Esophagus (tissue), 2 donors: Measurements from ENCODE around the gene RASD2. TPM values are rescaled to one million over a fixed set of nuclear protein-coding genes. Genes with fewer than 3 reads are reported as not detected.

Experiments used
- H3K27ac ChIP-seq, 2 donors: one replicate each; pipeline ENCODE4 v1.5.1; 2013; ENCODE audit warnings: low read depth in 2 of 2, mild to moderate bottlenecking in 2 of 2, inconsistent platforms in 1 of 2, low read length in 1 of 2, moderate library complexity in 1 of 2
- H3K27me3 ChIP-seq, 2 donors: one replicate each; pipeline ENCODE4 v1.6.1; 2013; ENCODE audit warnings: low read length in 2 of 2, control low read depth in 1 of 2, mild to moderate bottlenecking in 1 of 2; ENCODE audit not compliant: insufficient read depth in 2 of 2, control insufficient read depth in 1 of 2
- H3K36me3 ChIP-seq, 2 donors: one replicate each; pipeline ENCODE4 v1.6.1; 2013; ENCODE audit warnings: low read length in 1 of 2; ENCODE audit not compliant: control insufficient read depth in 2 of 2, insufficient read depth in 2 of 2
- H3K4me1 ChIP-seq, 2 donors: one replicate each; pipeline ENCODE4 v1.6.1; 2013; ENCODE audit warnings: low read length in 1 of 2; ENCODE audit not compliant: control insufficient read depth in 2 of 2, insufficient read depth in 2 of 2
- H3K4me3 ChIP-seq, 2 donors: one replicate each; pipeline ENCODE4 v1.5.1; 2013; ENCODE audit warnings: low read length in 2 of 2, mild to moderate bottlenecking in 2 of 2, low read depth in 1 of 2, moderate library complexity in 1 of 2
- H3K9me3 ChIP-seq, 2 donors: one replicate each; pipeline ENCODE4 v1.6.1; 2013; ENCODE audit warnings: mild to moderate bottlenecking in 2 of 2, low read depth in 1 of 2, low read length in 1 of 2, moderate library complexity in 1 of 2; ENCODE audit not compliant: control insufficient read depth in 2 of 2, insufficient read depth in 1 of 2
- WGBS, 2 donors: extraction: QIAGEN DNeasy Blood & Tissue Kit; methylation state at CpG; one replicate each; pipeline ENCODE4 v1.1.7; 2013; 5-methylcytosine and 5-hydroxymethylcytosine counted together
- polyA plus RNA-seq, 2 donors: library from polyadenylated mRNA; stranded (reverse); fragments of 200-250 nt; gene quantifications; one replicate each; pipeline ENCODE4 v1.2.3, GENCODE V29; 2013
- donor health status: healthy with polysubstance abuse.
- donor health status: Bipolar disorder and iron deficiency.

Gene RASD2
- polyA plus RNA-seq, 2 donors, result 0.49 to 0.64 TPM

- H3K36me3 ChIP-seq, result no peaks in the 10 kb centered on the region
- H3K27me3 ChIP-seq, result no peaks in the 10 kb centered on the region
- H3K4me3 ChIP-seq, result no peak overlapping the region
- no peaks in the 10 kb centered on the region for H3K4me1 ChIP-seq
- H3K27ac ChIP-seq, result no peak overlapping the region
- WGBS, 2 donors, result 66 to 70% methylated on average over 13 of the region's 13 CpGs
- peaks cover 0 to 3% of the 10 kb centered on the region in 2 donors for H3K9me3 ChIP-seq
Observed at GRCh38 chr22:35555483-35555890, 14.9 kb downstream of the RASD2 start.

GRCh38 chr22:35555946-35556547, 15.4 kb downstream of the RASD2 start:
- peaks cover 0 to 3% of the 10 kb centered on the region in 2 donors for H3K9me3 ChIP-seq
- no peaks in the 10 kb centered on the region for H3K36me3 ChIP-seq
- no peaks in the 10 kb centered on the region for H3K27me3 ChIP-seq
- no peaks in the 10 kb centered on the region for H3K4me1 ChIP-seq
- H3K4me3 ChIP-seq, result no peak overlapping the region
- WGBS, 2 donors, result 57 to 62% methylated on average over 10 of the region's 10 CpGs
- H3K27ac ChIP-seq, result no peak overlapping the region

- H3K36me3 ChIP-seq, result no peaks in the 10 kb centered on the region
- 88 to 89% methylated on average over 5 of the region's 5 CpGs for WGBS, 2 donors
- no peaks in the 10 kb centered on the region for H3K27me3 ChIP-seq
- H3K9me3 ChIP-seq, result peaks cover 0 to 3% of the 10 kb centered on the region in 2 donors
- H3K4me1 ChIP-seq, result no peaks in the 10 kb centered on the region
- H3K27ac ChIP-seq, result no peak overlapping the region
- no peak overlapping the region for H3K4me3 ChIP-seq
Observed at GRCh38 chr22:35556666-35557065, 16.0 kb downstream of the RASD2 start.

GRCh38 chr22:35558031-35558430, 17.4 kb downstream of the RASD2 start:
- WGBS, 2 donors, result 85 to 86% methylated on average over 5 of the region's 5 CpGs
- no peaks in the 10 kb centered on the region for H3K36me3 ChIP-seq

GRCh38 chr22:35558719-35559118, 18.1 kb downstream of the RASD2 start:
- H3K36me3 ChIP-seq, result no peaks in the 10 kb centered on the region
- no peak overlapping the region for H3K4me3 ChIP-seq
- 91% methylated on average over 3 of the region's 3 CpGs for WGBS, 2 donors
- no peaks in the 10 kb centered on the region for H3K4me1 ChIP-seq
- no peak overlapping the region for H3K27ac ChIP-seq
- H3K9me3 ChIP-seq, result peaks cover 0 to 3% of the 10 kb centered on the region in 2 donors
- no peaks in the 10 kb centered on the region for H3K27me3 ChIP-seq

More at GRCh38 chr22:35558031-35558430, 17.4 kb downstream of the RASD2 start:
- Histone ChIP-seq H3K4me3 (no peak overlapping the region), H3K27me3 (no peaks in the 10 kb centered on the region), H3K4me1 (no peaks in the 10 kb centered on the region), H3K27ac (no peak overlapping the region), H3K9me3 (peaks cover 0 to 3% of the 10 kb centered on the region in 2 donors)

GRCh38 chr22:35559354-35560005, 18.8 kb downstream of the RASD2 start:
- 74 to 78% methylated on average over 2 of the region's 2 CpGs for WGBS, 2 donors
- no peaks in the 10 kb centered on the region for H3K27me3 ChIP-seq
- H3K9me3 ChIP-seq, result peaks cover 0 to 3% of the 10 kb centered on the region in 2 donors
- no peaks in the 10 kb centered on the region for H3K36me3 ChIP-seq
- no peaks in the 10 kb centered on the region for H3K4me1 ChIP-seq
- H3K4me3 ChIP-seq, result no peak overlapping the region
- no peak overlapping the region for H3K27ac ChIP-seq

- H3K4me3 ChIP-seq, result no peak overlapping the region
- H3K4me1 ChIP-seq, result peaks cover 2 to 3% of the 10 kb centered on the region in 2 donors
- H3K27me3 ChIP-seq, result no peaks in the 10 kb centered on the region
- no peaks in the 10 kb centered on the region for H3K36me3 ChIP-seq
- WGBS, 2 donors, result 66 to 68% methylated on average over 5 of the region's 5 CpGs
- no peak overlapping the region for H3K27ac ChIP-seq
- peaks cover 0 to 3% of the 10 kb centered on the region in 2 donors for H3K9me3 ChIP-seq
Observed at GRCh38 chr22:35560366-35560765, 19.7 kb downstream of the RASD2 start.

- Histone ChIP-seq H3K36me3 (no peaks in the 10 kb centered on the region), H3K4me1 (peaks cover 2 to 3% of the 10 kb centered on the region in 2 donors)
Observed at GRCh38 chr22:35560824-35561223, 20.2 kb downstream of the RASD2 start.

GRCh38 chr22:35561796-35562526, 21.3 kb downstream of the RASD2 start:
- H3K36me3 ChIP-seq, result no peaks in the 10 kb centered on the region
- WGBS, 2 donors, result 86% methylated on average over 20 of the region's 20 CpGs
- H3K4me3 ChIP-seq, result no peak overlapping the region
- peaks cover 0 to 3% of the 10 kb centered on the region in 2 donors for H3K9me3 ChIP-seq
- H3K27ac ChIP-seq, result no peak overlapping the region
- peaks cover 2 to 3% of the 10 kb centered on the region in 2 donors for H3K4me1 ChIP-seq
- no peaks in the 10 kb centered on the region for H3K27me3 ChIP-seq

More at GRCh38 chr22:35560824-35561223, 20.2 kb downstream of the RASD2 start:
- no peak overlapping the region for H3K4me3 ChIP-seq
- H3K27me3 ChIP-seq, result no peaks in the 10 kb centered on the region
- WGBS, 2 donors, result 68 to 86% methylated on average over 1 of the region's 1 CpG
- H3K27ac ChIP-seq, result no peak overlapping the region
- H3K9me3 ChIP-seq, result peaks cover 0 to 3% of the 10 kb centered on the region in 2 donors
